Left ventricle myocardium inferior (tissue), 1 donor: ENCODE results near the gene LBP. TPM values are rescaled to one million over a fixed set of nuclear protein-coding genes. Genes with fewer than 3 reads are reported as not detected.

ENCODE experiments used
- DNase-seq: peaks from one replicate; pipeline ENCODE4 v3.0.0-alpha.2; 2020
- H3K27ac ChIP-seq: fragments of 200-600 bp; replicated peaks from 2 replicates; pipeline ENCODE4 v1.8.0; 2021
- H3K27me3 ChIP-seq: fragments of 200-600 bp; 2 replicates; pipeline ENCODE4 v1.8.0; 2021; ENCODE audit warnings: low read depth
- H3K36me3 ChIP-seq: fragments of 200-600 bp; 2 replicates; pipeline ENCODE4 v1.8.0; 2021
- H3K4me1 ChIP-seq: fragments of 200-600 bp; 2 replicates; pipeline ENCODE4 v1.8.0; 2021
- H3K4me3 ChIP-seq: fragments of 200-600 bp; 2 replicates; pipeline ENCODE4 v1.8.0; 2021; ENCODE audit warnings: mild to moderate bottlenecking, moderate library complexity
- H3K9me3 ChIP-seq: fragments of 200-600 bp; replicated peaks from 2 replicates; pipeline ENCODE4 v1.8.0; 2021
- CTCF ChIP-seq: fragments of 200-600 bp; IDR thresholded peaks from 2 replicates; pipeline ENCODE4 v1.8.0; 2021; ENCODE audit warnings: antibody characterized with exemption, mild to moderate bottlenecking, borderline replicate concordance
- intact Hi-C: fragments of 100-400 bp; cut with micrococcal nuclease; formaldehyde crosslinking; loops from one replicate; pipeline ENCODE4 v1.11.0; 2022
- total RNA-seq: library from RNA; stranded (reverse); fragmentation: NEBNext Ultra II Directional; extraction: Animal tissue kit (Norgen Biotek cat#: 25700); gene quantifications from one replicate; pipeline ENCODE4 v1.2.1, GENCODE V29; 2021
- donor health status: DM: no; HTN: yes; CAD: no; lungs with severe emphysema.

LBP gene
- total RNA-seq, 1 donor from 2014 or later: 0.19 TPM

DNA sequence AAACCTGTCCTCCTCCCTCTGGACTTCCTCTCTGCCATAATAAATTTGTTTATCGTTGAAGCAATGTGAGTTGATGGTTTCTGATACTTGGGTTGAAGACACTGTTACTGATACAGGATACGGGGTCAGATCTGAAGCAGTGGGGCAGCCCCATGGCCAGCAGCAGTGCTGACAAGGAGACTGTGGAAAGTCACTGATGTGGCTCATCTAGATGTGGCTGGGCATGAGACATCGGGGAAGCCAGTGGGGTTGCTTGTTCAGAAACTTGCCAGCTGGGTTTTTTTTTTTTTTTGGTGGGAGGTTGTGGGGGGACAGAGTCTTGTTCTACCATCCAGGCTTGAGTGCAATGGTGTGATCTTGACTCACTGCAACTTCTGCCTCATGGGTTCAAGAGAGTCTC lies 45.0 kb upstream of the LBP start:
- Histone ChIP-seq H3K4me1 (peaks cover 15% of the 10 kb centered on the region), H3K36me3 (no peaks in the 10 kb centered on the region), H3K27ac (no peak overlapping the region), H3K4me3 (no peak overlapping the region), H3K9me3 (no peaks in the 10 kb centered on the region), H3K27me3 (peaks cover 50% of the 10 kb centered on the region)
- intact Hi-C loops: no loop called here
- TF ChIP-seq CTCF: no peak
- no peak for DNase-seq

GRCh38 chr20:38302786-38303185 lies 43.5 kb upstream of the LBP start:
- Histone ChIP-seq H3K27me3 (peaks cover 57% of the 10 kb centered on the region), H3K4me3 (no peak overlapping the region), H3K27ac (no peak overlapping the region), H3K36me3 (no peaks in the 10 kb centered on the region), H3K4me1 (peaks cover 15% of the 10 kb centered on the region), H3K9me3 (no peaks in the 10 kb centered on the region)
- TF ChIP-seq CTCF: no peak
- intact Hi-C loops: no loop called here
- no peak for DNase-seq

- H3K4me3 ChIP-seq: no peak within 1 kb of the TSS
These were observed 42.3 kb upstream of the LBP start, which contains the start of gene BPI for GRCh38 chr20:38303908-38304379. TSS of gene BPI (plus strand) at chr20:38304156. CDS start at chr20:38304224, 68 bp downstream.

DNA sequence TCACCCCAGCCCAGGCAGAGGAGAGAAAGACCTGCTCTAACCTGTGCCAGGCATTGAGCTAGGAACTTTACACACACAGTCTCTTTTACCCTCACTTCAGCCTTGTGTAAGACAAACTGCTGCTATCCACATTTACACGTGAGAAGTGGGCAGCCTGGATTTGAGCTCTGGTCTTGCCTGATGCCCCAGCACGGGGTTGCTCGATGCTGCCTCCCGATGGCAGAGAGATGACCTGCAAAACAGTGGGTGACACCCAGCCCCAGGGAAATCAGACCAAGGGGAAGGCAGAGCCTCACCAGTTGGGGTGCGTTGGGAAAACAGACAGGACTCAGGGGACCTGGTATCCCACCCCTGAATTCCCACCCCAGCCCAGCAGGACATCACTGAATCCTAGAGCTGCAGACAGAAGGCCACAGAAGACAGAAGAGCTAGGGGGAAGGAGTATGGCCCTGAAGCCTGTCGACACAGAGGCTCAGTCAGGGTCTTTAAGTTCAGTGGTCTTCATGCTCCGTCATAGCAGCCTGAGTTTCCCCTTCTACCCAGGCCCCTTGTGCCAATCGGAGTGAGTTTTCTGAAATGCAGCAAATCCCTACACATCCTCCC lies 41.3 kb upstream of the LBP start:
- Histone ChIP-seq H3K4me3 (no peak overlapping the region), H3K27me3 (peaks cover 57% of the 10 kb centered on the region)
- intact Hi-C loops: no loop called here

More at GRCh38 chr20:38303908-38304379, 42.3 kb upstream of the LBP start, which contains the start of gene BPI:
- peak; percentile 27 for DNase-seq
- Histone ChIP-seq H3K36me3 (no peaks in the 10 kb centered on the region), H3K9me3 (no peaks in the 10 kb centered on the region), H3K27ac (no peak within 1 kb of the TSS), H3K27me3 (peaks cover 57% of the 10 kb centered on the region), H3K4me1 (peaks cover 8% of the 10 kb centered on the region)
- intact Hi-C loops: no loop called here
- TF ChIP-seq CTCF: no peak

DNA sequence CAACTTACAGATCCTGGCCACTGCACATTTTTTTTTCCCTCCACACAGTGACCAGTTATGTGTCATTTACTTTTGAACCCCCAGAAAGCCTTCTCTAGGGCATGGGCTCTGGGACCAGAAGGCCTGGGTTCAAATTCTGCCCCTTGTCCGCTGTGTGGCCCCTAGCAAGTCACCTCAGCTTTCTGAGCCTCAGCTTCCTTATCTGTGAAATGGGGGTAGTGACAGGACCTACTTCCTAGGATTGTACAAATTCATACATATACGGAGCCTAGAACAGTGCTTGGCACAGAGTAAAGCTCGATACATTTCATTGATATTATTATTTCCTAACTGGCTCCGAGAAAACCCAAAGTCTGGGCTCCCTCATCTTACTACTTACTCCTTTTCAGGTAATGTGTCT lies 40.7 kb upstream of the LBP start:
- Histone ChIP-seq H3K9me3 (no peaks in the 10 kb centered on the region), H3K4me1 (no peaks in the 10 kb centered on the region), H3K4me3 (no peak overlapping the region), H3K36me3 (no peaks in the 10 kb centered on the region), H3K27me3 (peaks cover 57% of the 10 kb centered on the region), H3K27ac (no peak overlapping the region)
- no peak for TF ChIP-seq CTCF
- intact Hi-C loops: no loop called here
- DNase-seq: no peak

More for the DNA sequence above, 41.3 kb upstream of the LBP start:
- H3K27ac ChIP-seq: no peak overlapping the region
- no peaks in the 10 kb centered on the region for H3K9me3 ChIP-seq
- peak; percentile 47 for TF ChIP-seq CTCF
- H3K36me3 ChIP-seq: no peaks in the 10 kb centered on the region
- no peaks in the 10 kb centered on the region for H3K4me1 ChIP-seq
- DNase-seq: no peak
